ENCODE results near the gene AK2.

DNA sequence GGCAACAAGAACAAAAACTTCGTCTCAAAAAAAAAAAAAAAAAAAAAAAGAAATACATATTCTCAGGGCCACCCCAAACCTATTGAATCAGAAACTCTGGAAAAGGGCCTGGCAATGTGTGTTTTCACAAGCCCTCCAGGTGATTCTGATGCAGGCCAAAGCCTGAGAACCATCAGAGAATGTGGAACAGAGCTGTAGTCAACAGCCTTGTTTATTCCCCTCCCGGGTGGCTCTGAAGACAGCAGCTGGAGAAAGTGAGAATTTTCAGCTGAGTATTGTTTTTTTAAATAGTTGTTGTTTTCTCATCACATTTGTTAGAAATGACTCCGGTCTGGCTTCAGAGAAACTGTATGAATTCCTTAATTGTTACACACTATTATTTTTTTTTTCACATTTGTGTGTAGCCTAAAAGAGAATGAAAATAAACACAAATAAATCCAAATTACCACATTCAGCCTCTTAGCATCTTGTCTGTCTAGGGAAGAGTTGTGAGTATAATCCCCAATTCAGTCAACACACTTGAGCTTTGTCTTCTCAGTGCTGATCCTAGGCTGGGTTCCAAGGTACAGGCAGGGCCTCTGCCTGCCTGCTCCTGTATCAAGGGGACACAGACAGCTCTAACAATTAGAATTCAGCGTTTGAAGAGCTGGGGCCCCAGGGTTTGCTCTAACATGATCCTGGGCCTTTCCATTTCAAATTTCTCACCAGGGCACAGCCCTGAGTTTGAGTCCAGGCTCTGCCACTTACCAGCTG is 37.7 kb upstream of the AK2 start:
- TF ChIP-seq, protein P1, sequence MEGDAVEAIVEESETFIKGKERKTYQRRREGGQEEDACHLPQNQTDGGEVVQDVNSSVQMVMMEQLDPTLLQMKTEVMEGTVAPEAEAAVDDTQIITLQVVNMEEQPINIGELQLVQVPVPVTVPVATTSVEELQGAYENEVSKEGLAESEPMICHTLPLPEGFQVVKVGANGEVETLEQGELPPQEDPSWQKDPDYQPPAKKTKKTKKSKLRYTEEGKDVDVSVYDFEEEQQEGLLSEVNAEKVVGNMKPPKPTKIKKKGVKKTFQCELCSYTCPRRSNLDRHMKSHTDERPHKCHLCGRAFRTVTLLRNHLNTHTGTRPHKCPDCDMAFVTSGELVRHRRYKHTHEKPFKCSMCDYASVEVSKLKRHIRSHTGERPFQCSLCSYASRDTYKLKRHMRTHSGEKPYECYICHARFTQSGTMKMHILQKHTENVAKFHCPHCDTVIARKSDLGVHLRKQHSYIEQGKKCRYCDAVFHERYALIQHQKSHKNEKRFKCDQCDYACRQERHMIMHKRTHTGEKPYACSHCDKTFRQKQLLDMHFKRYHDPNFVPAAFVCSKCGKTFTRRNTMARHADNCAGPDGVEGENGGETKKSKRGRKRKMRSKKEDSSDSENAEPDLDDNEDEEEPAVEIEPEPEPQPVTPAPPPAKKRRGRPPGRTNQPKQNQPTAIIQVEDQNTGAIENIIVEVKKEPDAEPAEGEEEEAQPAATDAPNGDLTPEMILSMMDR (IDR thresholded peaks at IDR 0.05) = no peak
- TF ChIP-seq POLR2A (IDR thresholded peaks at IDR 0.05) = no peak

Measured in adrenal gland (tissue), 5 donors.